LNCaP clone FGC (cell line): Measurements from ENCODE around the gene HADHB.

Experiments used
- DNase-seq: peaks from one replicate; pipeline ENCODE4 v3.0.0-alpha.2; 2011; ENCODE audit warnings: low read depth
- H3K4me3 ChIP-seq: 2 replicates; pipeline ENCODE4 v1.5.1; 2011; ENCODE audit warnings: mild to moderate bottlenecking, low read depth, low read length, control low read depth
- TF ChIP-seq, protein P1 (sequence below): IDR thresholded peaks from 2 replicates; pipeline ENCODE4 v1.5.1; 2012; ENCODE audit warnings: mild to moderate bottlenecking; ENCODE audit not compliant: control insufficient read depth, insufficient read depth; ENCODE audit errors: extremely low read depth

The HADHB gene

DNA sequence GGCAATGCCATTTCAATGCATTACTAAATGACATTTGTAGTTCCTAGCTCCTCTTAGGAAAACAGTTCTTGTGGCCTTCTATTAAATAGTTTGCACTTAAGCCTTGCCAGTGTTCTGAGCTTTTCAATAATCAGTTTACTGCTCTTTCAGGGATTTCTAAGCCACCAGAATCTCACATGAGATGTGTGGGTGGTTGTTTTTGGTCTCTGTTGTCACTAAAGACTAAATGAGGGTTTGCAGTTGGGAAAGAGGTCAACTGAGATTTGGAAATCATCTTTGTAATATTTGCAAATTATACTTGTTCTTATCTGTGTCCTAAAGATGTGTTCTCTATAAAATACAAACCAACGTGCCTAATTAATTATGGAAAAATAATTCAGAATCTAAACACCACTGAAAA is 45.3 kb downstream of the HADHB start:
- no peak for DNase-seq

DNA sequence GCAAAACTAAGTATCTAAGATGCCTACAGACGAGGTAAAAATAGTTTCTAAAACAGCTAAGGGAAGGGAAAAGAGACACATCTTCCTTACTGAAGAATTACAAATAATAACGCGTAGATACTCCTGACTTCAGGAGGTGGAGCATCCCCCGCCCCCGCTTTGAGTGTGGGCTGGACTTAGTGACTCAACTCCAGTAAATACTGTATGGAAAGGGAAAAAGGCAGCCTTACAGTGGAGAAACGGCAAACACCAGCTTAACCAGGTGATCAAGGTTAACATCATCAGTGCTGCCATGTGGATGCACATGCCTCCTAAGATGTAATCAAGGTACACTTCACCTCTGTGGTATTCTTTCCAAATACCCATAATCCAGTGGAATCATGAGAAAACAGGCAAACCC is 47.9 kb downstream of the HADHB start:
- DNase-seq: no peak
- H3K4me3 ChIP-seq: no peak overlapping the region
- TF ChIP-seq, protein P1, sequence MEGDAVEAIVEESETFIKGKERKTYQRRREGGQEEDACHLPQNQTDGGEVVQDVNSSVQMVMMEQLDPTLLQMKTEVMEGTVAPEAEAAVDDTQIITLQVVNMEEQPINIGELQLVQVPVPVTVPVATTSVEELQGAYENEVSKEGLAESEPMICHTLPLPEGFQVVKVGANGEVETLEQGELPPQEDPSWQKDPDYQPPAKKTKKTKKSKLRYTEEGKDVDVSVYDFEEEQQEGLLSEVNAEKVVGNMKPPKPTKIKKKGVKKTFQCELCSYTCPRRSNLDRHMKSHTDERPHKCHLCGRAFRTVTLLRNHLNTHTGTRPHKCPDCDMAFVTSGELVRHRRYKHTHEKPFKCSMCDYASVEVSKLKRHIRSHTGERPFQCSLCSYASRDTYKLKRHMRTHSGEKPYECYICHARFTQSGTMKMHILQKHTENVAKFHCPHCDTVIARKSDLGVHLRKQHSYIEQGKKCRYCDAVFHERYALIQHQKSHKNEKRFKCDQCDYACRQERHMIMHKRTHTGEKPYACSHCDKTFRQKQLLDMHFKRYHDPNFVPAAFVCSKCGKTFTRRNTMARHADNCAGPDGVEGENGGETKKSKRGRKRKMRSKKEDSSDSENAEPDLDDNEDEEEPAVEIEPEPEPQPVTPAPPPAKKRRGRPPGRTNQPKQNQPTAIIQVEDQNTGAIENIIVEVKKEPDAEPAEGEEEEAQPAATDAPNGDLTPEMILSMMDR: no peak

More for the DNA sequence above, 45.3 kb downstream of the HADHB start:
- H3K4me3 ChIP-seq: no peak overlapping the region
- TF ChIP-seq, protein P1: no peak

DNA sequence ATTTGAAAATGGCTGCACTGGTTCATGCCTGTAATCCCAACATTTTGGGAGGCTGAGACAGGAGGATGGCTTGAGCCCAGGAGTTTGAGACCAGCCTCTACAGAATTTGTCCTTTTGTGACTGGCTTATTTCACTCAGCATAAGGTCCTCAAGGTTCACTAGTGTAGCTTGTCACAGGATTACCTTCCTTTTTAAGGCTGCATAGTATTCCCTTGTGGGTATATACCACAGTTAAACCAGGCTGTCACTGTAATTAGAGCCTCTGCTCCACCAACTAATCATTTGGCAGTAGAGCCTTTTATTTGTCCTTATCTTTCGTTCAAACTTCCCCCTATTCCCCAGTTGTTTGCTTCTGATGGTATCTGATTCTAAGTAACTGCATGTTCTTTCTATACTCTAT is 50.8 kb downstream of the HADHB start:
- no peak for DNase-seq
- TF ChIP-seq, protein P1: no peak
- no peak overlapping the region for H3K4me3 ChIP-seq

DNA sequence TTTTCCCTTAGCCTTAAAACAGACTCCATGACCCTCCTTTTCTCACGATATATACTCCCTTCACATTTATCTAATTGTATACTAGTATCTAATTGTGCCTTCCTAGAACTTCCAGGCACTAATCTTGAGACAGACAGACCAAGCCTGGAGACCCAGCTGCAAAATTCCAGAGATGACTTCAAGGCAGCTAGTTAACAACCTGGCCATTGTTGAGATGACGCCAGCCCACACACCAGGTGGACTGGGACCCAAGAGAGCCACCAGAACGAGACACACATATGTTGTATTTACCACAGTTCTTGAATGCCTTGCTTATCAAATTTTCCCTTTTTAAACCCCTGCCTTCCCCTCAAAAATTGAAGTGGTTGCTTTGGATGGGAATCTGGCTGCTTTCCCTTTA is 52.3 kb downstream of the HADHB start:
- no peak for DNase-seq
- TF ChIP-seq, protein P1: no peak
- no peak overlapping the region for H3K4me3 ChIP-seq

DNA sequence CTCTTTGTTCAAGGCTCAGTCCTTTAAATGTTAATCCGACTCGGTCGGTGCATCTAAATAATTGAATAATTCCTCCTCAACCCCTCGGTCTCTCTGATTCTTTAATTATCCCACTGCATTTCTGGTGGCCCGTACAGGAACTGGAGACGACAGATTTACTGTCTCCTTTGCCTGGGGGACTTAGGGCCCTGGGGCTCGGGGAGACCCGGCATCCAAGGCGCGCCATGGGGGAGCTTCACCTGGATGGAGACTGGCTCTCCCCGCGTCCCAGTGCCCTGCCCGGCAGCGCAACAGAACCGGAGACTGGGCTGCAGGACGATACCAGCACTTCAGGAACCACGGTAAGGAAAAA is 53.5 kb downstream of the HADHB start:
- H3K4me3 ChIP-seq: no peak overlapping the region
- DNase-seq: no peak
- TF ChIP-seq, protein P1: no peak

DNA sequence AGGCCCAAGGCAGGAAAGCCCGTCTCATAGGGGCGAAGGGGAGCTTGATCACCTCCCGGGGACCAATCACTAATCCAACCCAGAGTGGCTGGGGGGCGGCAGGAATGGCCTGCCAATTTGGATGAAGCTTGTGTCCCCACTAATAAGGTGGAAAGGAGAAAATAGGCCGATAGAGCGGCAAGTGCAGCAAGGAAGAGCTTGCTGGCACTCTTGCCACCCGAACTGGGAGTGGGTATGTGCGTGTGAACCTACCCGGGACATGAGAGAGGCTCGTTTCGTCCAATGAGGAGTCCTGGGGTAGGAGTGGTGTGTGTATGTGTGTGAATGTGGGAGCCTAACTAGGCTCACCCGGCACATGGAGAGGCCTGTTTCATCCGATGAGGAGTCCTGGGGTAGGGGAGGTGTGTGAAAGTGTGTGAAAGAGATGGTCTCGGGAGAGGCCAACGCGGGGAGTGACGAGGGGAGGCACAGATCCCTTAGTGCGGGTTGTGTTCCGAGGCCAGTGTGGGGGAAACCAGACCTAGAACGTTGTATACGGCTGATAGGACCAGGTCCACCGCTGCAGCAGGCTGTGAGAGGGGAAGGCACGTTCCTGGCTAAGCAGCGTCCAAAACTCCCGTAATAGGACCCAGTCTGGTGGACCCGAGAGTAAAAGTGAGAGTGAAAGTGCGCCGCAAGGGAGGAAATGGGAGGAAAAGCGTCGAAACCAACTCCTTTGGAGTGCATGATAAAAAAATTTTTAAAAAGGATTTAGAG is 54.1 kb downstream of the HADHB start:
- TF ChIP-seq, protein P1: no peak
- DNase-seq: no peak
- peak overlapping the region; percentile 35 for H3K4me3 ChIP-seq
